Stimulated activated CD4-positive, alpha-beta T cell treated with anti-CD3 and anti-CD28 coated beads, TNF-alpha, amount 100 ng/mL, for 1 hour (primary cell): Measurements from ENCODE around the gene SPATA46.

Source experiments
- DNase-seq, 3 donors: peaks; one replicate each; pipeline ENCODE4 v3.0.0-alpha.2; 2020; ENCODE audit warnings: low read depth in 3 of 3, low spot score in 1 of 3

SPATA46 gene

GRCh38 chr1:162375463-162375862 is 1.2 kb downstream of the SPATA46 start:
- no peak for DNase-seq

- DNase-seq = no peak
Measured at GRCh38 chr1:162374406-162374805, 2.2 kb downstream of the SPATA46 start.

GRCh38 chr1:162373541-162374260 is 3.0 kb downstream of the SPATA46 start:
- DNase-seq = no peak

- no peak for DNase-seq
Measured at GRCh38 chr1:162373072-162373427, 3.6 kb downstream of the SPATA46 start.

GRCh38 chr1:162372159-162373071 is 4.2 kb downstream of the SPATA46 start:
- DNase-seq = no peak

GRCh38 chr1:162371611-162372010 is 5.0 kb downstream of the SPATA46 start:
- no peak for DNase-seq

- no peak for DNase-seq
Measured at GRCh38 chr1:162370721-162371120, 5.9 kb downstream of the SPATA46 start.

GRCh38 chr1:162370161-162370560 is 6.5 kb downstream of the SPATA46 start:
- DNase-seq = no peak

- DNase-seq = no peak
Measured at GRCh38 chr1:162369571-162369970, 7.1 kb downstream of the SPATA46 start.

GRCh38 chr1:162368451-162368850 is 8.2 kb downstream of the SPATA46 start:
- DNase-seq = no peak

GRCh38 chr1:162367772-162368171 is 8.9 kb downstream of the SPATA46 start:
- DNase-seq = no peak

GRCh38 chr1:162367073-162367472 is 9.6 kb downstream of the SPATA46 start:
- DNase-seq = no peak

- DNase-seq = no peak
Measured at GRCh38 chr1:162366671-162367070, 10.0 kb downstream of the SPATA46 start.

GRCh38 chr1:162366149-162366548 is 10.5 kb downstream of the SPATA46 start:
- no peak for DNase-seq

- DNase-seq = no peak
Measured at GRCh38 chr1:162365284-162366020, 11.2 kb downstream of the SPATA46 start.

- DNase-seq = no peak
Measured at GRCh38 chr1:162364498-162364897, 12.2 kb downstream of the SPATA46 start.

- no peak for DNase-seq
Measured at GRCh38 chr1:162363823-162364222, 12.8 kb downstream of the SPATA46 start.

- DNase-seq = no peak
Measured at GRCh38 chr1:162361349-162361748, 15.3 kb downstream of the SPATA46 start.

- DNase-seq = no peak
Measured at GRCh38 chr1:162360874-162361260, 15.8 kb downstream of the SPATA46 start.

- no peak for DNase-seq
Measured at GRCh38 chr1:162360237-162360873, 16.3 kb downstream of the SPATA46 start.

- DNase-seq = no peak
Measured at GRCh38 chr1:162359523-162360236, 17.0 kb downstream of the SPATA46 start.
